DMS 273 (cell line): ENCODE results near the gene PACRG.

ENCODE experiments used
- DNase-seq: peaks from one replicate; lab custom pipeline; 2025; ENCODE audit not compliant: unreplicated experiment; lab: John Stamatoyannopoulos, UW

The PACRG gene

GRCh38 chr6:163066200-163066599, 338.4 kb downstream of the PACRG start:
- DNase-seq, result no peak

- no peak for DNase-seq
Observed at GRCh38 chr6:163077134-163077533, 349.4 kb downstream of the PACRG start.

GRCh38 chr6:163078712-163079111, 350.9 kb downstream of the PACRG start:
- no peak for DNase-seq

- no peak for DNase-seq
Observed at GRCh38 chr6:163080228-163080627, 352.5 kb downstream of the PACRG start.

GRCh38 chr6:163083141-163083540, 355.4 kb downstream of the PACRG start:
- DNase-seq, result no peak

- no peak for DNase-seq
Observed at GRCh38 chr6:163085426-163085825, 357.7 kb downstream of the PACRG start.

GRCh38 chr6:163085861-163086623, 358.3 kb downstream of the PACRG start:
- DNase-seq, result no peak

- no peak for DNase-seq
Observed at GRCh38 chr6:163086624-163086920, 358.8 kb downstream of the PACRG start.

- DNase-seq, result no peak
Observed at GRCh38 chr6:163087981-163088380, 360.2 kb downstream of the PACRG start.

- DNase-seq, result no peak
Observed at GRCh38 chr6:163092876-163093275, 365.1 kb downstream of the PACRG start.

- peak; percentile 22 for DNase-seq
Observed at GRCh38 chr6:163094881-163095280, 367.1 kb downstream of the PACRG start.

GRCh38 chr6:163095401-163095800, 367.6 kb downstream of the PACRG start:
- DNase-seq, result no peak

GRCh38 chr6:163098827-163099479, 371.2 kb downstream of the PACRG start:
- DNase-seq, result no peak

- DNase-seq, result no peak
Observed at GRCh38 chr6:163099621-163100171, 371.9 kb downstream of the PACRG start.

- no peak for DNase-seq
Observed at GRCh38 chr6:163100259-163100658, 372.5 kb downstream of the PACRG start.

GRCh38 chr6:163113358-163113962, 385.7 kb downstream of the PACRG start:
- no peak for DNase-seq

- no peak for DNase-seq
Observed at GRCh38 chr6:163118941-163119340, 391.2 kb downstream of the PACRG start.

GRCh38 chr6:163120223-163120622, 392.4 kb downstream of the PACRG start:
- no peak for DNase-seq

- DNase-seq, result no peak
Observed at GRCh38 chr6:163121270-163121669, 393.5 kb downstream of the PACRG start.

GRCh38 chr6:163122365-163122764, 394.6 kb downstream of the PACRG start:
- no peak for DNase-seq

GRCh38 chr6:163123098-163123497, 395.3 kb downstream of the PACRG start:
- DNase-seq, result no peak

- DNase-seq, result no peak
Observed at GRCh38 chr6:163126741-163127140, 399.0 kb downstream of the PACRG start.
